ENCODE data around the gene FUBP3. TPM values are rescaled to one million over a fixed set of nuclear protein-coding genes. Genes with fewer than 3 reads are reported as not detected.

Gene FUBP3
- total RNA-seq, 4 donors from 2014 or later, result 71.7 to 83.9 (median 77.8) TPM

DNA sequence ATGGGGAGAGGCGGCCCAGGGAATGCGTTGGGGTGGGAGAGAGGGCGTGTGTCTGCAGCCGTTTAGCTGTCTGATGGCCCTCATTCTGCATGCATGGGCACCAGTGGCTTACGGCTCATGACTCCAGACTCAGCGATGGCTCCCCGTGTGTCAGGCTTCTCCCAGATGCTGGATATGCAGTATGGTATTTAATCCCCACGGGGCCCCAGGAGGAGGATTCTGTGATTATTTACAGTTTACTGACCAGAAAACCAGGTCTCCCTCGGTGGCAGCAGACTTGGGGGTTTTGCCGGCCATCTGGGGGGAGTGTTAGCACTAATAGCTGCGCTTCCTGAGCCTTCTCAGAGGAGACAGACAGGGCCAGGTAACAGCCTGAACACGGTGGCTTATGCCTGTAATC lies 89.3 kb downstream of the FUBP3 start:
- intact Hi-C loops (cut with DNase I), result no loop called here
- WGBS, 2 donors, result 66 to 75% methylated on average over 10 of the region's 12 CpGs

DNA sequence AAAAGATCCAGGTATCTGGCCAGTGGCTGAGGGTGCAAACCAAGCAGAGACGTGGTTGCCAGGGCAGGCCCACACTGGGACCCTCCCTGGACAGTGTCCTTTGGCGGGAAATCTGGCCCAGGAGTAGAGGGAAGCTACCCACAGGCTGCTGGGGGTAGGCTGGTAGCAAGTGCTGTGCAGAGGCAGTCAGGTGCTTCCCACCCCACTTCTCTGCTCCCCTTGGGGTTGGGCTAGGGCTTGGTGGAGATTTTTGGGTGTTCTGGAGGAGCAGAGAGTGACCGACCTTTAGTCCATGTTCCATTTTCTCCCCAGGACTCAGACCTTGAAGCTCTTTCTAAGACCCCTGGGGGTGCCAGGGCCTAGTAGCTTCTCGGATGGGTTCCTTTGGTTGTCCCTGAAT lies 90.6 kb downstream of the FUBP3 start:
- 85 to 92% methylated on average over 4 of the region's 4 CpGs for WGBS, 2 donors
- no peak for DNase-seq
- TF ChIP-seq, protein P1, sequence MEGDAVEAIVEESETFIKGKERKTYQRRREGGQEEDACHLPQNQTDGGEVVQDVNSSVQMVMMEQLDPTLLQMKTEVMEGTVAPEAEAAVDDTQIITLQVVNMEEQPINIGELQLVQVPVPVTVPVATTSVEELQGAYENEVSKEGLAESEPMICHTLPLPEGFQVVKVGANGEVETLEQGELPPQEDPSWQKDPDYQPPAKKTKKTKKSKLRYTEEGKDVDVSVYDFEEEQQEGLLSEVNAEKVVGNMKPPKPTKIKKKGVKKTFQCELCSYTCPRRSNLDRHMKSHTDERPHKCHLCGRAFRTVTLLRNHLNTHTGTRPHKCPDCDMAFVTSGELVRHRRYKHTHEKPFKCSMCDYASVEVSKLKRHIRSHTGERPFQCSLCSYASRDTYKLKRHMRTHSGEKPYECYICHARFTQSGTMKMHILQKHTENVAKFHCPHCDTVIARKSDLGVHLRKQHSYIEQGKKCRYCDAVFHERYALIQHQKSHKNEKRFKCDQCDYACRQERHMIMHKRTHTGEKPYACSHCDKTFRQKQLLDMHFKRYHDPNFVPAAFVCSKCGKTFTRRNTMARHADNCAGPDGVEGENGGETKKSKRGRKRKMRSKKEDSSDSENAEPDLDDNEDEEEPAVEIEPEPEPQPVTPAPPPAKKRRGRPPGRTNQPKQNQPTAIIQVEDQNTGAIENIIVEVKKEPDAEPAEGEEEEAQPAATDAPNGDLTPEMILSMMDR (IDR thresholded peaks at IDR 0.05), result no peak
- no peak for TF ChIP-seq POLR2A (IDR thresholded peaks at IDR 0.05)
- Histone ChIP-seq H3K4me3 (replicated peaks in 1 of 3) (no peak overlapping the region), H3K9me3 (no peaks in the 10 kb centered on the region), H3K27ac (no peak overlapping the region), H3K36me3 (no peaks in the 10 kb centered on the region), H3K27me3 (peaks cover 17% of the 10 kb centered on the region), H3K4me1 (peaks cover 11 to 17% of the 10 kb centered on the region in 2 donors)
- intact Hi-C loops (cut with DNase I), result no loop called here

More for the DNA sequence above, 89.3 kb downstream of the FUBP3 start:
- H3K4me1 ChIP-seq, result peaks cover 22 to 30% of the 10 kb centered on the region in 2 donors
- H3K27me3 ChIP-seq, result peaks cover 28% of the 10 kb centered on the region
- no peak overlapping the region for H3K27ac ChIP-seq
- no peaks in the 10 kb centered on the region for H3K9me3 ChIP-seq
- TF ChIP-seq POLR2A (IDR thresholded peaks at IDR 0.05), result no peak
- TF ChIP-seq, protein P1 (IDR thresholded peaks at IDR 0.05), result no peak
- no peak overlapping the region for H3K4me3 ChIP-seq (replicated peaks in 1 of 3)
- H3K36me3 ChIP-seq, result no peaks in the 10 kb centered on the region
- no peak for DNase-seq

DNA sequence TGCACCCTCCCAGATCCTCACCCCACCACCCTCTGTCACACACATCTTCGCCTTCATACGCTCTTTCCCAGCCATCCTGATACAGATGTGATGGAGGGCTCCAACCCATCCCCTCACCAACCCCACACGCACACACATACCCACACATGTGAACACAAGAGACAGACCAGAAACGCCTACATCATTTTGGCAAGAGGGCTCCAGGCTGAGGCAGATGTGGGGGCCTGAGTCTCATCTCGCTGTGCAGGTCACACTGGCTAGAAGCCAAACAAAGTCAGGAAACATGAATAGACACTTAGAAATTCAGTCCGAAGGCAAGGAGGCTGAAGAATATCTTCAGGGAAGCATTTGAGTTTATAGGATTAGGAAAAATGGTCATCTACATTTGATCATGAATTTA lies 91.3 kb downstream of the FUBP3 start:
- Histone ChIP-seq H3K4me3 (replicated peaks in 1 of 3) (no peak overlapping the region), H3K9me3 (no peaks in the 10 kb centered on the region), H3K4me1 (peaks cover 4 to 16% of the 10 kb centered on the region in 2 donors), H3K27me3 (peaks cover 11% of the 10 kb centered on the region), H3K27ac (no peak overlapping the region), H3K36me3 (no peaks in the 10 kb centered on the region)
- intact Hi-C loops (cut with DNase I), result no loop called here
- TF ChIP-seq POLR2A (IDR thresholded peaks at IDR 0.05), result no peak
- no peak for DNase-seq
- WGBS, 2 donors, result 86 to 87% methylated on average over 6 of the region's 6 CpGs

DNA sequence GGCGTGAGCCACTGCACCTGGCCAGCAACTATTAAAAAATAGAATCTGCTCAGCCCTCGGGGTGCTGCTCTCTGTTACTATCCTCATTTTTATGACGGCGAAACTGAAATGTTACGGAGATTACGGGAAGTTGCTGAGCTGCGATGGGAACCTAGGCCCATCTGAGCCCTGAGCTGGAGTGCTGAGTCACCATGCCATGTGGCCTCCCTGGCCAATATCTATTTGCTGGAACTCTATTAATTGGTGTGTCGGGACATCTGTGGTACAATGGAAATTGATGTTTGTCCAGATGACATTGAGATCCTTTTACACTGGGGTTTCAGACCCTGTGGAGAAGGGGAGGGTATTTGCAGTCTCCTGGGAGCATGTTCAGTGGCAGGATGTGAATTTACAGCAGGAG lies 93.1 kb downstream of the FUBP3 start:
- WGBS, 2 donors, result 94 to 95% methylated on average over 8 of the region's 8 CpGs
- no peak for TF ChIP-seq POLR2A (IDR thresholded peaks at IDR 0.05)
- TF ChIP-seq, protein P1 (IDR thresholded peaks at IDR 0.05), result no peak
- intact Hi-C loops (cut with DNase I), result no loop called here

DNA sequence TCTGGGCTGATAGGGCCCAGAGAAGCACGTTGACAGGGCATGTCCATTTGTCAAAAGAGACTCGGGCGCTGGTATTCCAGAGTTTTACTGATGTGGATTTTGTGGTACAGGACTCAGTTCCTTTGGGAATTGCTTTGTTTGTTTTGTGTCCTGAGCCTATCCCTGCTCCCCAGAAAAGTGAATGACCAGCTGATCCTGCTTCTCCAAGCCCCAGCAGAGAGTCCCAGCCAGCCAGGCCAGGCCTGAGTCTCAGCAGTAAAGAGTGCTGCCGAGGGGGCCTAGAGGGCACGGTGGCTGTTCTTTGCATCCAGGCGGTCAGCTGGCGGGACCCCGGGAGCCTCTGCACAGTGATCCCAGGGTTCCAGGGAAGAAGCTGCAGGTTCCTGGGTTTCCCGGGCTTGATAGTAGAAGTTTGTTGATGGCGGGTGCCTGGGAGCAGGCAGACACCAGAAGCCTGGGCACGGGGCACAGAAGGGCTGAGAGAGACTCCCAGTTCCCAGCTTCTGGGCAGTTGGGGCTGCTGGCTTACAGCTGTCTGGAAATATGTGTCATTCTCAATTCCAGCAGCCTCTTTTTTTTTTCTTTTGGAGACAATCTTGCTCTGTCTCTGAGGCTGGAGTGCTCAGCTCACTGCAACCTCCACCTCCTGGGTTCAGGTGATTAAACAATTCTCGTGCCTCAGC lies 93.7 kb downstream of the FUBP3 start:
- TF ChIP-seq POLR2A (IDR thresholded peaks at IDR 0.05), result no peak
- TF ChIP-seq, protein P1 (IDR thresholded peaks at IDR 0.05), result no peak
- intact Hi-C loops (cut with DNase I), result no loop called here
- peaks cover 0 to 9% of the 10 kb centered on the region in 2 donors for H3K4me1 ChIP-seq
- H3K36me3 ChIP-seq, result no peaks in the 10 kb centered on the region
- no peaks in the 10 kb centered on the region for H3K9me3 ChIP-seq
- 89 to 91% methylated on average over 7 to 12 of the region's 12 CpGs for WGBS, 2 donors
- H3K4me3 ChIP-seq (replicated peaks in 1 of 3), result no peak overlapping the region
- no peaks in the 10 kb centered on the region for H3K27me3 ChIP-seq
- H3K27ac ChIP-seq, result no peak overlapping the region
- DNase-seq, result no peak

More for the DNA sequence above, 93.1 kb downstream of the FUBP3 start:
- Histone ChIP-seq H3K9me3 (no peaks in the 10 kb centered on the region), H3K4me3 (replicated peaks in 1 of 3) (no peak overlapping the region), H3K36me3 (no peaks in the 10 kb centered on the region), H3K4me1 (peaks cover 0 to 9% of the 10 kb centered on the region in 2 donors), H3K27ac (no peak overlapping the region), H3K27me3 (no peaks in the 10 kb centered on the region)
- no peak for DNase-seq

Data from thyroid gland (tissue), 4 donors.